GM10248 (cell line): ENCODE results near the gene PMVK.

Source experiments
- CTCF ChIA-PET: fragments of 300-600 bp; sonication (Branson Sonifier 250); formaldehyde crosslinking; extraction: SDS; loops from one replicate; lab custom pipeline; 2021; ENCODE audit warnings: antibody characterized with exemption; lab: Yijun Ruan, JAX
- POLR2A ChIA-PET: fragments of 350-650 bp; sonication (Branson Sonifier 250); formaldehyde crosslinking; extraction: SDS; loops from one replicate; lab custom pipeline; 2020; ENCODE audit warnings: antibody characterized with exemption; lab: Yijun Ruan, JAX
- DNase-seq: peaks from one replicate; pipeline ENCODE4 v3.0.0; 2012; ENCODE audit errors: extremely low spot score
- TF ChIP-seq, protein P1 (sequence below): IDR thresholded peaks from 2 replicates; pipeline ENCODE4 v1.5.1; 2012; ENCODE audit warnings: mild to moderate bottlenecking, low read depth; ENCODE audit errors: extremely low read depth, missing control alignments, control extremely low read depth

The PMVK gene

DNA sequence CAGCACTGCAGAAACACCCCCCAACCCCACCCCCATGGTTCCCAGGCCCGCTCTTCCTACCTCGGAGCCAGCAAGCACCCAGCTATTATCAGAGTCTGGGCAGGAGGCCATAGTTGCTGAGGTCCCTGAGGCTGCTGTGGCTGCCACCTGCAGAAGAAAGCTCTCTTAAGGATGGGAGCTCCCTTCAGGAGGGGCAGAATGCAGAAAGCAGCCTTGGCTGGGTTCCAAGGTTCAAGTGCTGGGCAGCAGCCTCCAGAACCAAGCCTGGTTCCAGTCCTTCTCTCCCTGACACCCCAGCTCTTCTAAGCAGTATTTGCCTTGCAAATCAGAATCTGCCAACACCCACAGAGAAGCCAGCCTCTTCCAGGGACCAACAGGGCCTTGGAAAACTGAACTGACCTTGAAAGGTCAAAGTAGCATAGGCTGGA lies 17.1 kb upstream of the PMVK start:
- ChIA-PET POLR2A (interaction anchor here (1.1 to 2.7 kb wide), 2 partner anchors 9 to 17 kb away, joined by 5 to 9 read pairs; partner anchors contain the start of gene PMVK), CTCF (interaction anchor here (1.1 to 5.2 kb wide), 5 partner anchors 20 to 64 kb away, joined by 3 to 22 read pairs (median 4); no protein-coding TSS in a partner anchor)
- no peak for DNase-seq
- TF ChIP-seq, protein P1, sequence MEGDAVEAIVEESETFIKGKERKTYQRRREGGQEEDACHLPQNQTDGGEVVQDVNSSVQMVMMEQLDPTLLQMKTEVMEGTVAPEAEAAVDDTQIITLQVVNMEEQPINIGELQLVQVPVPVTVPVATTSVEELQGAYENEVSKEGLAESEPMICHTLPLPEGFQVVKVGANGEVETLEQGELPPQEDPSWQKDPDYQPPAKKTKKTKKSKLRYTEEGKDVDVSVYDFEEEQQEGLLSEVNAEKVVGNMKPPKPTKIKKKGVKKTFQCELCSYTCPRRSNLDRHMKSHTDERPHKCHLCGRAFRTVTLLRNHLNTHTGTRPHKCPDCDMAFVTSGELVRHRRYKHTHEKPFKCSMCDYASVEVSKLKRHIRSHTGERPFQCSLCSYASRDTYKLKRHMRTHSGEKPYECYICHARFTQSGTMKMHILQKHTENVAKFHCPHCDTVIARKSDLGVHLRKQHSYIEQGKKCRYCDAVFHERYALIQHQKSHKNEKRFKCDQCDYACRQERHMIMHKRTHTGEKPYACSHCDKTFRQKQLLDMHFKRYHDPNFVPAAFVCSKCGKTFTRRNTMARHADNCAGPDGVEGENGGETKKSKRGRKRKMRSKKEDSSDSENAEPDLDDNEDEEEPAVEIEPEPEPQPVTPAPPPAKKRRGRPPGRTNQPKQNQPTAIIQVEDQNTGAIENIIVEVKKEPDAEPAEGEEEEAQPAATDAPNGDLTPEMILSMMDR = no peak

DNA sequence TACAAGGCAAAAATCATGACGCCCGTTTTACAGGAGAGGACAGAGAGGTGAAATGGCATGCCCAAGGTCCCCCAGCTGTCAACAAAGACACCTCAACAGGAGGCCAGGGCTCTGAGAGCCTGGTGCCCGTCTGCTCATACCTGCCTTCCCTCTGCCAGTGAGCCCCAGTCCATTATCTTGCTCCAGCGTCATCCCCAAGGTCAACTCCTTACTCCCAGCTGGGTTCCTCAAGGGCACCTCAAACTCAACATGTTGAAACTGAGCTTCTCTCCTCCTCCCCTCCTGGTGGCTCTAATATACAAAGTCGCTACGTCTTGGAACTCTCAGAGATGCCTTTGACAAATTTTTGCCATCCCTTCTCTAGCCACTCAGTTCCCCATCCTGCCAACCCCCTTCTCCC lies 16.1 kb upstream of the PMVK start:
- CTCF ChIA-PET = interaction anchor here (0.8 to 1.5 kb wide), 6 partner anchors 27 to 406 kb away, joined by 3 to 5 read pairs (median 4); no protein-coding TSS in a partner anchor
- TF ChIP-seq, protein P1 = no peak
- POLR2A ChIA-PET = interaction anchor here (0.6 to 2.7 kb wide), 5 partner anchors 8 to 1137 kb away, joined by 3 to 9 read pairs (median 5); partner anchors contain the start of genes PMVK and SHC1
- DNase-seq = no peak

DNA sequence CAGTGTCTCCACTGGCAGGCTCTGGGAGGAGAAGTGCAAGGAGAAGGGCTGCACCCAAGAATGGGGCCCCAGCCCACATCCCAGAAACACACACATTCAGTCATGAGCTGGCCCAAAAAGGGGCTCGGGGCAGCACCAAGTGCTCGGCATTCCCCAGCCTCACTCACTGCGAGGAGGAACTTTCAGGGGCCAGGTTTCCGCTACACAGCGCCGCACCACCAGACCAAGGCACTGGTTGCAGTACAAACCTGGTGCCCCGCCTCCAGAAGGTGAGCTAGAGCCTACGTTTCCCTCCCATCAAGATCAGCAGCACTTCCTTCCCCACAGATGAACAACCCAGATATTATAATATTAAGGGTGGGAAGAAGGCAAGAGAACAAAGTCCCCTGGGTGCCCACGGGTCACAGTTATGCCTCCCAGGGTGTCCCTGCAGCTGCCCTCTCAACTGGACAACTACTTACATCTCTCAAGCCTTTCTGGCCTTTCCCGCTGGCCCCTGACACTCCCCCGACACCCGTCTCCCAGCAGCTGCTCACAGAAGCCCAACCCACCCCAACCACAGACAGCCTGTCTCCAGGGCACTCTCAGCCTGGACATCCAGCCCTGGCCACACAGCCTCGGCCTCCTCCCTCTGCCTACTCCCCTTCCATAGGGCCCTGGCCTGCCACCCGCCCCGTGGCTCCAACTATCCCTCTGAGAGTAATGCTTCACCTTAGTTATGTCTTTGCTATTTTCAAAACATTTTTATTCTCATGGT lies 15.6 kb upstream of the PMVK start:
- CTCF ChIA-PET = interaction anchor here (0.8 to 3.5 kb wide), 7 partner anchors 9 to 405 kb away, joined by 3 to 17 read pairs (median 4); partner anchors contain the start of gene PYGO2
- POLR2A ChIA-PET = interaction anchor here (0.6 to 2.7 kb wide), 4 partner anchors 14 to 1137 kb away, joined by 3 to 9 read pairs (median 6); partner anchors contain the start of genes PMVK and SHC1

DNA sequence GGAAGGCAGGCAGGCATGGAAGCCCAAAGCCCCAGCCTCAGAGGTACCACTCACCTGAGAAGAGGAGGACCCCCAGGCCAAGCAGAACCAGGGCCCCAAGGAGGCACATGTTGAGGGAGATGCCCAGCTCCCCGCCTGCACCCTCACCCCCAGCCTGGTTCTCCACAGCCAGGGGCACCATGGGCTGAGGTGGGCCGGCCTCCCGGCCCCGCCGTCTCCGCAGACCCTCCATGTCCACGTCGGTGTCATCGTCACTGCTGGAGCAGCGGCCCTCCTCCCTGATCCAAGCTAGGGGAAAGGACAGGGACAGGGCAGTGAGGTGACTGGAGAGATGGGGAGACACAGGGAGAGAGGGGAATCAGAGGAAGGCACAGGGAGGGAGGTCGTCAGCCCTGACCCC lies 11.6 kb upstream of the PMVK start:
- TF ChIP-seq, protein P1 = no peak
- ChIA-PET CTCF (interaction anchor here (1.1 to 1.7 kb wide), 4 partner anchors 12 to 279 kb away, joined by 3 to 7 read pairs (median 5); partner anchors contain the start of genes PMVK and PYGO2), POLR2A (interaction anchor here (0.5 to 1.4 kb wide), 3 partner anchors 12 to 1291 kb away, joined by 3 to 5 read pairs (median 3); partner anchors contain the start of gene PMVK)
- no peak for DNase-seq

More for the DNA sequence above, 15.6 kb upstream of the PMVK start:
- peak; percentile 59 for DNase-seq
- TF ChIP-seq, protein P1 = no peak

DNA sequence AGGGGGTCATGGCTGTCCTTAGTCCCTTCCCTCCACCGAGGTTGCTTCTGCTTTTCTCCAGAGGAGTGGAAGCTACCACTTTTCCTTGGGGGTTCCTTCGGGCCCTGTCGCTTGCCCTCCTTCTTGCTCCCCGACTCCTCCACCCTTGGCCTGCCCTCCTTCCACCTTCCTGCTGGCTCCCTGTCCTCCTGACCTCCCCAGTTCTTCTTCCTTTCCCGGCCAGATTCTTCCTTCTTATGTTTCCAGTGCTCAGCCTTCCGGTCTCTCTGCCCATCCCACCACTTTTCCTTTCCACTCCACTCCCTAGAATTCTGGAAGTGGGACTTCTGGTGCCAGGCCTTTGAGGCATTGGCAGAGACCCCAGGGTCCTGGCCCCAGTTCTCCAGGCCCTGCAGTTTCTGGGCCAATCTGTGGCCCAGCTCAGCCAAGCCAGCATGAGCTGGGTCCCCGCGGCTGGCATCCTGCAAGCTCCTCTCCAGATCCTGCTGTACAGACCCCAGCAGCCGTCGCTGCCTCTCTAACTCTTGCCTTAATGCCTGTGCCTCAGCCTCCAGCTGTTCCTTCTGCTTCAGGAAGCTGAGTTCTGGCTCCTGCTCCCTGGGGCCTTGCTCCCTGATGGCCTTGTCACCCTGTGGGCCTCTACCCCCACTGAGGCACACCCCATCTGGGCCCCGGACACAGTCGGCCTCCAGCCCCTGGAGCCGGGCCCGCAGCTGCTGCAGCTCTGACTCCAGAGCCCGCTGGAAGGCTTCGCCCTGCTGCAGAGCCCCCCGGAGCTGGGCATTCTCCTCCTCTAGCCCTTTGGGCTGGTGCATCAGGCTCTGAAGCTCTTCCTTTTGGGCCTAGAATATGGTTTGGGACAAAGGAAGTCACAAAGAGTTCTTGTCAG lies 9.7 kb upstream of the PMVK start:
- ChIA-PET POLR2A (interaction anchor here (0.9 kb wide), 2 partner anchors 10 to 76 kb away, joined by 3 read pairs; partner anchors contain the start of genes KCNN3 and PMVK), CTCF (interaction anchor here (0.8 to 3.3 kb wide), 8 partner anchors 9 to 466 kb away, joined by 3 to 26 read pairs (median 5); partner anchors contain the start of genes ADAM15, EFNA4, PMVK and PYGO2)
- DNase-seq = no peak
- TF ChIP-seq, protein P1 = no peak
